ENCODE data around the gene PCDH19.

DNA sequence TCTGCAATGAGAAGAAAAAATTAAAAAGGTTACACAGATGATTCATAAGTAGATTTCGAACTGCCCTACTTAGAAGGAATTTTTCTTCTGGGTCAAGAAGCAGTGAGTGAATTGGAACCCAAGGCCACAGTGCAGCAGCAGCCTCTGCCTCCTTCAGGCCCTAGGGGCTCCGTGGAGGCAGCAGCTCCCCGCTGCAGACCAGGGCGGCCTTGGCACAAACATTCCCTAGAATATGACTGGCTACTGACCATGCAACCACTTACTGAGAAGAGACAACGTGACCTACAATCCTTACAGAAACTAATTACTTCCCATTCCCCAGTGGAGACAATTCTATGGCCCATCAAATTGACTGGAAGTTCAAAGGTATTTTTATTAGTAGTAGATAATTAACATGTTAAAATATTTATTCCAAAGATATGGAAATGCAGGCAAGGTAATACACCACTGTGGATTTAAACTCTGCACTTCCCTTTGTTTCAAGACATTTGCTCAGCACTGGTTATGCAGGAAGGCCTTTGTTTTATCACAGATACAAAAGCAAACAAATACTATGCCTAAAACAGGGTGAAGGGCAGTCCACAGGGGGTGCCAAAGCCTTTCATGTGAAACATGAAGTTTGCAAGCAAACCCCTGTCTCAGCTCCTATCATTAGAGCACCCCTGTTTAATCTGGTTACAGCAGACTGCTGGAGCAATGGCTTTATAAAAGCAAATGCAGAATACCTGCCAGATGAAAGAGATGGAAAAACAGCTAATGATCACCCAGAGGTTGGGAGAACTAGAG, 59.2 kb downstream of the PCDH19 start:
- no peak for TF ChIP-seq POLR2A (IDR thresholded peaks at IDR 0.05)
- TF ChIP-seq, protein P1, sequence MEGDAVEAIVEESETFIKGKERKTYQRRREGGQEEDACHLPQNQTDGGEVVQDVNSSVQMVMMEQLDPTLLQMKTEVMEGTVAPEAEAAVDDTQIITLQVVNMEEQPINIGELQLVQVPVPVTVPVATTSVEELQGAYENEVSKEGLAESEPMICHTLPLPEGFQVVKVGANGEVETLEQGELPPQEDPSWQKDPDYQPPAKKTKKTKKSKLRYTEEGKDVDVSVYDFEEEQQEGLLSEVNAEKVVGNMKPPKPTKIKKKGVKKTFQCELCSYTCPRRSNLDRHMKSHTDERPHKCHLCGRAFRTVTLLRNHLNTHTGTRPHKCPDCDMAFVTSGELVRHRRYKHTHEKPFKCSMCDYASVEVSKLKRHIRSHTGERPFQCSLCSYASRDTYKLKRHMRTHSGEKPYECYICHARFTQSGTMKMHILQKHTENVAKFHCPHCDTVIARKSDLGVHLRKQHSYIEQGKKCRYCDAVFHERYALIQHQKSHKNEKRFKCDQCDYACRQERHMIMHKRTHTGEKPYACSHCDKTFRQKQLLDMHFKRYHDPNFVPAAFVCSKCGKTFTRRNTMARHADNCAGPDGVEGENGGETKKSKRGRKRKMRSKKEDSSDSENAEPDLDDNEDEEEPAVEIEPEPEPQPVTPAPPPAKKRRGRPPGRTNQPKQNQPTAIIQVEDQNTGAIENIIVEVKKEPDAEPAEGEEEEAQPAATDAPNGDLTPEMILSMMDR (IDR thresholded peaks at IDR 0.05), result no peak

All from lower leg skin (tissue), 3 donors.